HG02943 (cell line): ENCODE results near the gene WDPCP.
"Not testable (repeated sequence)": the region's sequence is repeated elsewhere in the genome, so short reads cannot be mapped to it uniquely, and the experiment has no call there.

ENCODE experiments used
- ATAC-seq: cut with Tn5 transposase; IDR thresholded peaks from one replicate; pipeline ENCODE4 v1.9.1; 2021; ENCODE audit warnings: mild to moderate bottlenecking, low read depth, moderate library complexity; ENCODE audit not compliant: unreplicated experiment

The WDPCP gene

GRCh38 chr2:63131196-63131595, 457.1 kb downstream of the WDPCP start:
- no peak for ATAC-seq

GRCh38 chr2:63127594-63127993, 460.7 kb downstream of the WDPCP start:
- ATAC-seq: no peak

DNA sequence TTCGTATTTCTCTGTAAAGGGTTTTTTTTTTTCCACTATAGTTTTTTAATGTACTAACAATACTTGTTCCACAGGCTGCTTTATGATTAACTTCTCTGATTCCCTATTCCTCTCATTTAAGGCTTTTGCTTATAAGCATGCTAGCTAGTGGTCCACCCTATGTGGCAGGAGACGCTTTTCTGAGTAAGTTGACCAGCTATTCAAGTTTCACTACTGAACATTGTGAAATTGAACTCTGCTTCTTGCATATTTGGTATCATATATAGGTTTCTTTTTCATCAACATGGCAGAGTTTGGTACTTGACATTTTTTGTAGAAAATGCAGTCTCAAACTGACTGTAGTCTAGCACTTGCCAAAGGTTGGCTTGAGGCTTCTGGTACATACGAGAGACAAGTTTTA, 463.4 kb downstream of the WDPCP start:
- ATAC-seq: peak; percentile 90

DNA sequence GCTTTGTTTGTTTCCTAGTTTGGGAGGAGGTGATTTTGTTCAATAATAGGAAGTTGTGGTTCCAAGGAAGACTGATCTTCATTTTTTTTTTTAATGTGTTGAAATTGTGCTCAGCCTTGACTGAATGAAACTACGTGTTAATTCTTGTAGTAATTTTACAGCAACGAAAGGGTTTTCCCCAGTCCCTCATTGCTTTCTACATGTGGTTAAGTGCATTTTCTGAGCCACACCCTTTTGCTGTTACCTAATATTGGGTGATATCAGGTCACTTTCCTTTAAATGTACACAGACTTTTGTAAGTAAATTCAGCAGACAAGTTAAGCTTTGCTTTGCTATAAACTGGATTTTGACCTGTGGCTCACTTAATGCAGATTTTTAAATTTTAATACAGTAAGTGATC, 464.1 kb downstream of the WDPCP start:
- peak; percentile 61 for ATAC-seq

DNA sequence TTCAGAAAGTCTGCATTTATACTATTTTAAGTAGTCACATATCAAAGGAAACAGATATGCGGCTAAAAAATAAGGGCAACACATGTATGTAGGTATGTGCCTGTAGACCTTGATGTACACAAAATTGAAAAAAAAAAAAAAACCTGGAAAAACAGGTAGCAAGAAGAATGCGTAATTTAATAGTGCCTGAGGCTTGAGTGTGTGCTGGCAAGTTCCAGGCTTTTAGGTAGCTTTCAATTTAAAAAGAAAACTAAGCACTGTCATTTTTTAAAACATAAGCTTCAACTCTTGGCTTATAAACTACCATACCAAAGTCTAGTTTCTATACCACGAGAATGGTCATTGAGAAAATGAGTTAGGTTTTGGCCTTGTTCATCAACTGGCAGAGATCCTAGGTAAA, 465.4 kb downstream of the WDPCP start:
- ATAC-seq: no peak

DNA sequence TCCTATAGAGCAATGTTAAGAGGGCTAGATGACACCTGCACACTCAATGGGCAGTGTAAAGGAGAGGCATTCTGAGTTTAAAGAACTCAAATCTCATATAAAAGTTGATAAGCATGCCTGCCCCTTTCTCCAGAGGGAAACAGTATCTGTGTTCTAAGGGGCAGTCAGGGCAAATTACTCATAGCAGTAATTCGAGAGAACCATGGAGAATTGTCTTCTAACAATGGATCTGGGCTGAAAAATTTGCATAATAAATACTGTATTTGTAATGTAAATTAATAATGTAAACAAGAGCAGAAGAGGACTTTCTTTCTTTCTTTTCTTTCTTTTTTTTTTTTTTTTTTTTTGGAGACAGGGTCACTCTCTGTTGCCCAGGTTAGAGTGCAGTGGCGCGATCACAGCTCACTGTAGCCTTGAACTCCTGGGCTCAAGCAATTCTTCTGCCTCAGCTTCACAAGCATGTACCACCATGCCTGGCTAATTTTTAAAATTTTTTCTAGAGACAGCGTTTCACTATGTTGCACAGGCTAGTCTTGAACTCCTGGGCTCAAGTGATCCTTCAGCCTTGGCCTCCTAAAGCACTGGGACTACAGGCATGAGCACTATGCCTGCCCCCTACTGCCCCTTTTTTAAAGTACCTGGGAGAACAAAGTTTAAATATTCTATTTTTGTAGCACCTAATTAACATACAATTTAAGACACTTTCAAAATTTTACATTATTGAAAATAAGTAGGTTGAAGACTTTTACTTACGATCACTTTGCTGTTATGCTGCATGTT, 467.0 kb downstream of the WDPCP start:
- ATAC-seq: no peak

DNA sequence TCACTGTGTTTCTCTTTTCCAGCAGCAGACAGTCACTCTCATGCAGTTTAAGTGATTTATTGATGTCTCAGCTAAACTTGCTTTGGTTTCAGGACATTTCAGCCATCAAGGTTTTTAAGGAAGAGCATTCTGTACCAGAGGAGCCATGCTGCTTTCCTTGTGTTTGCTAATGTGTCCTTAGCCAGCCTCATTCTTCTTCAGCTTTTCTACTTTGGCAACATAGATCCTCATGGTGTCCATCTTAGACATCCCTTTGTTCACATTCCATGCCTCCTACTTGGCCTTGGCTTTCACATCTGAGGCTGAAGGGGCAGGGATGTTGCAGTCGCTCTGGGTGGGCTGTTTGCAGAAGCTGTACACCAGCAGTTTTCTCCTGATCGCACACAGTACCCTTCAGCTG, 469.5 kb downstream of the WDPCP start:
- no peak for ATAC-seq

GRCh38 chr2:63104482-63104881, 483.8 kb downstream of the WDPCP start:
- no peak for ATAC-seq

DNA sequence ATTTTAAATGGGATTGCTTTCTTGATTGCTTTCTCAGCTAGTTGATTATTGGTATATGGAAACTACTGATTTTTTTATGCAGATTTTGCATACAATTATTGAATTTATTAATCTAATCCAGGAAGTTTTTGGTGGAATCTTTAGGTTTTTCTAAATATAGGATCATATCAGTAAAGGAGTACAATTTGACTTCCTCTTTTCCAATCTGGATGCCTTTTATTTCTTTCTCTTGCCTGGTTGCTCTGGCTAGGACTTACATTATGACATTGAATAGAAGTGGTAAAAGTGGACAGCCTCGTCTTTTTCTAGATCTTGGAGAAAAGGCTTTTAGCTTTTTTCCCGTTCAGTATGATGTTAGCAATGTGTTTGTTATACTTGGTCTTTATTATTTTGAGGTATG, 486.3 kb downstream of the WDPCP start:
- no peak for ATAC-seq

DNA sequence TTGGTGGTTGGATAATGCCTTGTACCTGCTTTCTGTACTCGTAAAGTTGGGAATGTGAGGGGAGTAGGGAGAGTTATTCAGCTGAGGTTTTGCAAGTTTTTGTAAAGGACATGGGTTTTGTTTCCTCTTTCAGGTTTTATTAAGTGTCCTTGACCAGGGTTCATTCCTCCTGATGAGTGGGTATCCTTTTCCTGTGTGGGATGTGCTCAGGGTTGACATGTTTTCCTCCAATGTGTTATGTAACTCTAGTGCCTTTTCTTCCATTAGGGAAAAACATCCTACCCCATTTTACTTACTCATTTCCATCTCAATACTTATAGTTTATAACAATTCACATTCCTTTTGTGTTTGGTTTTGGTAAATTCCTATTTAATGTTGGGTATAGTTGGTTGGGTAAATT, 489.2 kb downstream of the WDPCP start:
- no peak for ATAC-seq

DNA sequence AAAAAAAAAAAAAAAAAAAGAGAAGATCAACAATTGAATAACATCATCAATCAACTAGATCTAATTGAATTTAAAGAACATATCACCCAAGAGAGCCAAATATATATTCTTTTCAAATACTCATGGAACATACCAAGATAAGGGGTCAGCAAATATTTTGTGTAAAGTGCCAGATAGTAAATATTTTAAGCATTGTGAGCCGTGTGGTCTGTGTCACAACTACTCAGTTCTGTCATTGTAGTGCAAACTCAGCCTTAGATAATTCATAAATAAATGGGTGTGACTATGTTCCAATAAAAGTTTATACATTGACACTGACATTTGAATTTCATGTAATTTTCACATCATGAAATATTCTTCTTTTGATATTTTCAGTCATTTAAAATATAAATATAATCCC, 491.8 kb downstream of the WDPCP start:
- no peak for ATAC-seq

GRCh38 chr2:63093502-63093901, 494.8 kb downstream of the WDPCP start:
- no peak for ATAC-seq

GRCh38 chr2:63092857-63093256, 495.4 kb downstream of the WDPCP start:
- ATAC-seq: no peak

- no peak for ATAC-seq
Measured at GRCh38 chr2:63092401-63092800, 495.9 kb downstream of the WDPCP start.

- ATAC-seq: no peak
Measured at GRCh38 chr2:63086687-63087086, 501.6 kb downstream of the WDPCP start.

DNA sequence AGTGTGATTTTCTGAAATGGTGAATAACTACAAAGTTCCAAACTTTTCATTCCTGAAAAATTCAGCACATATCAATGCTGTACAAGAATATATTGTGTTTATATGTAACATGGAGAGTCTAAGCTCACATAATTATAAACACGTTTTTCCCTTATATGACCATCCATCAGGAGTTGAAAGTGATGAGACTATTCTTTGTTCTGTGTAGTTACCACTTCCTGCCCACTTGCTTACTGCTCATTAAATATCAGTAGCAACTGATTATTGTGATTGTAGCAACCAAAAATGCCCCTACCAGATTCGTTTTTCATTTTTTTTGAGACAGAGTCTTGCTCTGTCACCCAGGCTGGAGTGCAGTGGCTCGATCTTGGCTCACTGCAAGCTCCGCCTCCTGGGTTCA, 506.9 kb downstream of the WDPCP start:
- no peak for ATAC-seq

DNA sequence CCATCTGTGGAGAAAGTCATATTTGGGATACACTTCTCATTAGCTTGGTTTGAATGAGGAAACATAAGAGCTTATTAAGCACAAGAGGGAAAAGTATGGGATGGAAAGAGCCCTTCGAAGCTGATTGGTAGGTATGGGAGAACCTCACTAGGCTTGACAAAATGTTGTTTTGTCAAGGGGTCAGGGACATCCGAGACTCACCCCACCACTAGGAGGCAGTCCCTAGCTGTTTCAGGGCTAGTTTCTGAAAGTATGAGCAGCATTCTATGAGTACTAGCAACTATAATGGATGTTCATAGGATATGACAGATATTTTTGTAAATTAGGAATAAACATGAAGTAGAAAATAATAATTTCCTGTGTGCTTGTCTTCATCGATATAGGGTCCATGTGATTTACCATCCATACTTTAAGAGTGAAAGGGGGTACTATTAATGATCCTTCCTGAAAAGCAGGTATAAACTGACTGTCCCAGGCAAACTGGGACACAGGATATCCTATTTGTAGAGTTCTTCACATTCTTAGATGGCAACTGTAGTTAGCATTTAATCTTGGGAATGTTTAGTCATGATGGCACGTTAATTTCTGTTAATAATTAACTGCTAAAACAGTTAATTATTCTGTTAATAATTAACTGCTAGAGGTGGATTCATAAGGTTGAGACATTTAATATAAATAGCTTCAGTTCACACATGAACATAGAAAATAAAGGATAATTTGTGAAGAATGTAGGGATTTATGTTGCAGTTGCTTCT, 509.2 kb downstream of the WDPCP start:
- ATAC-seq: no peak

- not testable (repeated sequence) for ATAC-seq
Measured at GRCh38 chr2:63074399-63074798, 513.9 kb downstream of the WDPCP start.

DNA sequence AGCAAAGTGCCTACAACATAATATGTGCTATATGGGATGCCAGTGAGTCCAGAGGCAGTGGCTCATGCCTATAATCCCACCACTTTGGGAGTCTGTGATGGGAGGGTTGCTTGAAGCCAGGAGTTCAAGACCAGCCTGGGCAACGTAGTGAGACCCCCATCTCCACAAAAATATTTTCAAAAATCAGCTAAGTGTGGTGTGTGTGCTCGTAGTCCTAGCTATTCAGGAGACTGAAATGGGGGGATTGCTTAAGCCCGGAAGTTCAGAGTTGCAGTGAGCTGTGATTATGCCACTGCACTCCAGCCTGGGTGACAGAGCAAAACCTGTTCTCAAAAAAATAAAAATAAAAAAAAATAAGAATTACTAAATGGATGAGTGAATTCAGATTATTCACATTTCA, 514.3 kb downstream of the WDPCP start:
- ATAC-seq: no peak

DNA sequence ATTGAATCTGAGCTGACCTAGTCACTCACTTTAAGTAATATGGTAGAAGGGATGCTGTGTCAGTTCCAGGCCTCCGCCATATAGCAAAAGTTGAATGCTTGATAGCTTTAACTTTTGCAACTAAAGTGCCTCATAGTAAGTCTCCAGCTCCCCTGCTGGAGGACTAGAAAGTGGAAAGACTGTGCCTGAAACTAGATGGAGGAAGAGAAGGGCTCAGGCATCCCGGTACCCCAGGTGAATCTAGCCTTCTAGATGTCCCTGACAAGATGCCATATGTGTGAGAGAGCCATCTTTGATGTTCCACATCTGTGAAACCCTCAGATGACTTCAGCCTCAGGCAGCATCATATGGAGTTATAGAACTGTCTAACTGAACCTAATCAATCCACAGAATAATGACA, 516.6 kb downstream of the WDPCP start:
- no peak for ATAC-seq
